Cardiac fibroblast (primary cell): Measurements from ENCODE around the gene SPIRE1.

Source experiments
- DNase-seq, 2 donors: peaks; one replicate each; pipeline versions ENCODE4 v3.0.0 to v3.0.0-alpha.2; 2010; ENCODE audit warnings: low read depth in 2 of 2
- H3K4me3 ChIP-seq, 2 donors: replicated peaks in 1 of 2; 1 replicate in 1 of 2; 2 replicates in 1 of 2; pipeline ENCODE4 v1.5.1; 2011; ENCODE audit warnings: low read depth in 2 of 2, low read length in 2 of 2, mild to moderate bottlenecking in 2 of 2, moderate library complexity in 1 of 2
- TF ChIP-seq, protein P1 (sequence below): IDR thresholded peaks from one replicate; pipeline ENCODE4 v1.5.1; 2011; ENCODE audit warnings: low read depth, mild to moderate bottlenecking, low read length, inconsistent platforms

SPIRE1 gene

DNA sequence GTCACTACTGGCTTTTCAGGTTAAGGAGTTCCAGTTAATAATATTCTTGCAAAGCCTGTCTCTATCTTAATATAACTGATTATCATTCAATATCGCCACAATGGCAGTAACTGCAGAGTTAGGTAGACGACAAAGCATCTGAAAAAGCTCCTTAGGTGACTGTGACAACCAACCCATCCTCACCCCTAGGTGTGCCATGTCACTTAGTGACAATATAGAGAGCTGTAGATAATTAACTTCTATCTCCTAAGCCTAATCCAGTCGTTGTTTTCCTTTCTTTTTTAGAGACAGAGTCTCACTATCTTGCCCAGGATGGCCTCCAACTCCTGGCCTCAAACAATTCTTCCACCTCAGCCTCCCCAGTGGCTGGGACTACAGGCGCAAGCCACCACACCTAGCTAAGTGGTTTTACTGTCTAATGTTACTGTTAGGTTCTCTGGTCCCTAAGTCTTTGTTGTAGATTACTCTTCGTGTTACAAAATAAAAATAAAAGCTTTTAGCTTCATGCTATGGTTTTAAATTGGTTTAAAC, 65.2 kb downstream of the SPIRE1 start:
- no peak overlapping the region for H3K4me3 ChIP-seq
- no peak for DNase-seq
- TF ChIP-seq, protein P1, sequence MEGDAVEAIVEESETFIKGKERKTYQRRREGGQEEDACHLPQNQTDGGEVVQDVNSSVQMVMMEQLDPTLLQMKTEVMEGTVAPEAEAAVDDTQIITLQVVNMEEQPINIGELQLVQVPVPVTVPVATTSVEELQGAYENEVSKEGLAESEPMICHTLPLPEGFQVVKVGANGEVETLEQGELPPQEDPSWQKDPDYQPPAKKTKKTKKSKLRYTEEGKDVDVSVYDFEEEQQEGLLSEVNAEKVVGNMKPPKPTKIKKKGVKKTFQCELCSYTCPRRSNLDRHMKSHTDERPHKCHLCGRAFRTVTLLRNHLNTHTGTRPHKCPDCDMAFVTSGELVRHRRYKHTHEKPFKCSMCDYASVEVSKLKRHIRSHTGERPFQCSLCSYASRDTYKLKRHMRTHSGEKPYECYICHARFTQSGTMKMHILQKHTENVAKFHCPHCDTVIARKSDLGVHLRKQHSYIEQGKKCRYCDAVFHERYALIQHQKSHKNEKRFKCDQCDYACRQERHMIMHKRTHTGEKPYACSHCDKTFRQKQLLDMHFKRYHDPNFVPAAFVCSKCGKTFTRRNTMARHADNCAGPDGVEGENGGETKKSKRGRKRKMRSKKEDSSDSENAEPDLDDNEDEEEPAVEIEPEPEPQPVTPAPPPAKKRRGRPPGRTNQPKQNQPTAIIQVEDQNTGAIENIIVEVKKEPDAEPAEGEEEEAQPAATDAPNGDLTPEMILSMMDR: no peak

DNA sequence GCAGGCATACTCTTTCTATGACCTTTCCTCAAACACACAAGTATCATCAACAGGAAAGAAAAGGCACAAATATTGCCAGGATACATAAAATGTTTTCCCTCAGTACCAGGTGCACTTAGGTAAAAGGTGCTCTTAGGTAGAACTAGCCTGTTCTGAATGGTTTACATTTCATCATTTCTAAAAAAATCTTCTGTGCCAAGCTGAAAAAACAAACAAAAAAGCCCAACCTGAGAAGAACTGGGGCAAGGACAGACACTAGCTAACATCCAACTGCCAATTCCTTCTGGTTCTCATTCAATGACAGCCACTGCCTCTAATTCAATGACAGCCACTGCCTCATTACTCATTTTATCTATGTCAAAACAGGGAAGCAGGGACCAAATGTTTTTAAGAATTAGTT, 68.5 kb downstream of the SPIRE1 start:
- DNase-seq: no peak
- no peak overlapping the region for H3K4me3 ChIP-seq
- TF ChIP-seq, protein P1: no peak

DNA sequence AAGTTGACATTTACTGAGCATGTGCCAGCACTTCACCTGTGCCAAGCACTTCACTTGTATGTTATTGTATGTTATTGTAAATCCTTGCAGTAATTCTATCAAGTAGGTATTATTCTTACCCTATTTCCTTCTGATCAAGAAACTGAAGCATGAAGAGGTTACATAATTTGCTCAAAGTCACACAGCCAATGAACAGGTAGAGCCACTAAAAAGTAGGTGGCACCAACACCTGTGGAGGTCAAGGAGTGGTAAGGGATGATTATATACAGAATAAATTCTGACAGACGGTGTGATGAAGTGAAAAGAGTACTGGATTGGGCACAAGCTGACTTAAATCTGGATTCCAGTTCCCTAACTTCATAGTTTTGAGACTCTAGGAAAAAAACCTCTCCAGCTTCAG, 71.0 kb downstream of the SPIRE1 start:
- H3K4me3 ChIP-seq: no peak overlapping the region
- TF ChIP-seq, protein P1: no peak
- no peak for DNase-seq

DNA sequence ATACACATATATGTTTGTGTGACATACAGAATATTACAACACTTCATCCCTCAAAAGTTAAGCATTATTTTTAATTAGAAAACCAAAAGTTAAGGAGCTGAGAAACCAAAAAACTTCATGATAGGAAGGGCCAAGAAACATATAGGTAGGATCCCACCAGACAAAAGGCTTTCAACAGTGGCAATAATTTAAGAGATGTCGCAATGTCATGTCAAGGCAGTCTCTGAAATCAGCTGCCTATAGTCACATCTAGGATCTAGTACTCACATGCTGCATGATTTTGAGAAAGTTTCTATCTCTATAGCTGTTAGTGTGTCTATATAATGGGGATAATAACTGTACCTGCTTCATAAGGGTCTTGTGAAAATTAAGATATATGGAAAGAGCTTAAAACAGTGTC, 72.7 kb downstream of the SPIRE1 start:
- TF ChIP-seq, protein P1: no peak
- no peak for DNase-seq
- H3K4me3 ChIP-seq: no peak overlapping the region

DNA sequence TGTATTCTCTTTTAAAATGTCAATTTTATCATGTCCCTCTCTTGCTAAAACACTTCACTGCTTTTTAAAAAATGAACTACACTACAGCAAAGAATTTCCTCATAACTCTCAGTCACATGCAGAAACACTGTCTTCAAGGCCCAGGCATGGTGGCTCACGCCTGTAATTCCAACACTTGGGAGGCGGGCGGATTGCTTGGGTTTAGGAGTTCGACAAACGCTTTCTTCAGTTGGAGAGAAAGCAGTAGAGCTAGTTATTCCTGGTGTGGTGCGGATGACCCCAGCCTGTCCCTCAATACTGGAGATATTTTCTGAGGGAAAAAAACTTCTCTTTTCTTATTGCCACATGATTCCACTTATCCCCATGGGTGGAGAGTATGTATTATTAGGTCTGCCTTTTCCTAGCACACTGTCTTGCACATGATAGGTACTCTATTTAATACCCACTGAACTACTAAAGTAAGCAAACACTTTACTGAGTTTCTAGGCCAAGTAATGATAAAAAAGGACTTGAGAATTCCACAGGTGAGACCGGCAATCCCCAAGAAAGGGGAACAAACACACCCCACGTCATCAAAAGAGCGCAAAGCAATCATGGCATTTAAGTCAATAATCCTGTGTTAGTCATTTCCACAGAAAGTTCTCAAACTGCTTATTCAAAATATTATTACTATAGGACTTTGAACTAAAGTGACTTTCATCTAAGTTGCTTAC, 77.1 kb downstream of the SPIRE1 start:
- H3K4me3 ChIP-seq: no peak overlapping the region

DNA sequence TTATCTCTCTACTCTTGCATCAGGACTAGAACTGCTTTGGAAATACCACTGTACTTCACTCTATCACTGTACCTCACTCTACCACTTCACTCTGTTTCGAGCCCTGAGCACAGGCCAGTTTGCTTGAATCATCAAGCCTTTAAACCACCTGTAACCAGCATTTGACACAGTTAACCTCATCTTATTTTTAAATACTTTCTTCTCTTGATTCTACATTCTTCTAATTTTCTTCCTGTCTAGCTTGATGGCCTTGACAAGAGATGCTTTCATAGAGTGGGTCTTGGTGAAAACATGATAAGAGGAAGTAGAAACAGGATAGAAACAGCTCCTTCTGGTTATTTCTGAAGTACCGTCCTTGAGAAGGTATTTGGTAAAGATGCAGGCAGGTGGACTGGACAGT, 78.1 kb downstream of the SPIRE1 start:
- TF ChIP-seq, protein P1: no peak
- DNase-seq: no peak
- H3K4me3 ChIP-seq: no peak overlapping the region

More for the DNA sequence above, 77.1 kb downstream of the SPIRE1 start:
- TF ChIP-seq, protein P1: no peak
- no peak for DNase-seq

DNA sequence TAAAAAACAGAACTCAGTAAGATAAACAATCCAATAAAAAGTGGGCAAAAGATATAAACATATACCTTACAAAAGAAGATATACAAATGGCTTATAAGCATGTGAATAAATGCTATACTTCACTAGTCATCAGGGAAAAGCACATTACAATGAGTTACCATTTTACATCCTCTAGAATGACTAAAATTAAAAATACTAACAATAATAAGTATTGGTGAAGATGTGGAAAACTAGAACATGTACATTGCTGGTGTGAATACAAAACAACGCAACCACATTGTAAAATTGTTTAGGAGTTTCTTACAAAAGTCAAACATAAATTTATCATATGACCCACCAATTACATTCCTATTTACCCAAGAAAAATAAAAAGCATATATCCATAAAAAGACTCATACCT, 80.1 kb downstream of the SPIRE1 start:
- H3K4me3 ChIP-seq: no peak overlapping the region
- DNase-seq: no peak
- TF ChIP-seq, protein P1: no peak
